ENCODE measurements around the gene DPP10. TPM values are rescaled to one million over a fixed set of nuclear protein-coding genes. Genes with fewer than 3 reads are reported as not detected.

Gene DPP10
- total and polyA plus RNA-seq, 8 donors, result 0.68 to 8.2 (median 4.7) TPM

- intact Hi-C loops (cut with DNase I), result no loop called here
- Histone ChIP-seq H3K27me3 (no peaks in the 10 kb centered on the region), H3K4me1 (no peaks in the 10 kb centered on the region), H3K36me3 (no peaks in the 10 kb centered on the region), H3K4me3 (no peak overlapping the region), H3K9me3 (peaks cover 0 to 18% of the 10 kb centered on the region in 2 donors), H3K27ac (no peak overlapping the region)
- TF ChIP-seq CTCF (IDR thresholded peaks at IDR 0.05), result no peak
- ATAC-seq (no peak), DNase-seq (no peak)
Observed at GRCh38 chr2:114933671-114934241, 491.3 kb downstream of the DPP10 start.

GRCh38 chr2:114935031-114935430, 492.6 kb downstream of the DPP10 start:
- H3K9me3 ChIP-seq, result peaks cover 0 to 7% of the 10 kb centered on the region in 2 donors
- H3K27ac ChIP-seq, result no peak overlapping the region
- H3K36me3 ChIP-seq, result no peaks in the 10 kb centered on the region
- H3K27me3 ChIP-seq, result no peaks in the 10 kb centered on the region
- TF ChIP-seq CTCF (IDR thresholded peaks at IDR 0.05), result no peak
- DNase-seq (no peak), ATAC-seq (no peak)
- no peak overlapping the region for H3K4me3 ChIP-seq
- H3K4me1 ChIP-seq, result no peaks in the 10 kb centered on the region
- intact Hi-C loops (cut with DNase I), result no loop called here

- no peaks in the 10 kb centered on the region for H3K27me3 ChIP-seq
- intact Hi-C loops (cut with DNase I), result no loop called here
- no peaks in the 10 kb centered on the region for H3K9me3 ChIP-seq
- ATAC-seq (no peak), DNase-seq (no peak)
- no peaks in the 10 kb centered on the region for H3K4me1 ChIP-seq
- no peak overlapping the region for H3K4me3 ChIP-seq
- H3K27ac ChIP-seq, result no peak overlapping the region
- TF ChIP-seq CTCF (IDR thresholded peaks at IDR 0.05), result no peak
- no peaks in the 10 kb centered on the region for H3K36me3 ChIP-seq
Observed at GRCh38 chr2:114937366-114937930, 495.0 kb downstream of the DPP10 start.

- H3K27me3 ChIP-seq, result no peaks in the 10 kb centered on the region
- intact Hi-C loops (cut with DNase I), result no loop called here
- H3K4me1 ChIP-seq, result no peaks in the 10 kb centered on the region
- DNase-seq (no peak), ATAC-seq (no peak)
- H3K4me3 ChIP-seq, result no peak overlapping the region
- H3K27ac ChIP-seq, result no peak overlapping the region
- no peaks in the 10 kb centered on the region for H3K9me3 ChIP-seq
- no peak for TF ChIP-seq CTCF (IDR thresholded peaks at IDR 0.05)
- no peaks in the 10 kb centered on the region for H3K36me3 ChIP-seq
Observed at GRCh38 chr2:114940785-114941458, 498.5 kb downstream of the DPP10 start.

- DNase-seq (peak in 1 of 4 donors; percentile 1), ATAC-seq (peak; percentile 79)
- no peaks in the 10 kb centered on the region for H3K27me3 ChIP-seq
- no peak overlapping the region for H3K4me3 ChIP-seq
- no peak for TF ChIP-seq CTCF (IDR thresholded peaks at IDR 0.05)
- H3K36me3 ChIP-seq, result no peaks in the 10 kb centered on the region
- no peak overlapping the region for H3K27ac ChIP-seq
- no peaks in the 10 kb centered on the region for H3K9me3 ChIP-seq
- H3K4me1 ChIP-seq, result no peaks in the 10 kb centered on the region
- intact Hi-C loops (cut with DNase I), result no loop called here
Observed at GRCh38 chr2:114949228-114949804, 506.9 kb downstream of the DPP10 start.

Data from left lung (tissue), 10 donors.